GM23338 (cell line): ENCODE measurements around the gene PRKCQ. TPM values are rescaled to one million over a fixed set of nuclear protein-coding genes. Genes with fewer than 3 reads are reported as not detected.

ENCODE experiments used
- ATAC-seq: fragments of 200-7000 bp; cut with Tn5 transposase; 3 replicates; pipeline ENCODE4 v1.9.1; 2020
- DNase-seq: peaks from one replicate; pipeline ENCODE4 v3.0.0-alpha.2; 2015; ENCODE audit warnings: low spot score
- H2AFZ ChIP-seq: fragments of 200-600 bp; sonication (generic); 2 replicates; pipeline ENCODE4 v1.8.0; 2016; ENCODE audit warnings: antibody characterized with exemption, mild to moderate bottlenecking, moderate library complexity
- H3F3A ChIP-seq: fragments of 200-600 bp; sonication (generic); replicated peaks from 2 replicates; pipeline ENCODE4 v1.8.0; 2017; ENCODE audit warnings: antibody characterized with exemption, mixed run types, low read depth
- H3K27ac ChIP-seq: fragments of 200-600 bp; sonication (generic); 2 replicates; pipeline ENCODE4 v1.6.1; 2016; ENCODE audit warnings: low read depth
- H3K27me3 ChIP-seq: fragments of 200-600 bp; sonication (generic); 2 replicates; pipeline ENCODE4 v1.8.0; 2016; ENCODE audit warnings: mild to moderate bottlenecking, mixed run types, moderate library complexity; ENCODE audit not compliant: insufficient read depth
- H3K36me3 ChIP-seq: fragments of 200-600 bp; sonication (generic); 2 replicates; pipeline ENCODE4 v1.8.0; 2016; ENCODE audit warnings: mild to moderate bottlenecking; ENCODE audit not compliant: insufficient read depth
- H3K4me1 ChIP-seq: fragments of 200-600 bp; sonication (generic); 2 replicates; pipeline ENCODE4 v1.8.0; 2016; ENCODE audit warnings: mild to moderate bottlenecking, moderate library complexity; ENCODE audit not compliant: insufficient read depth
- H3K4me2 ChIP-seq: fragments of 200-600 bp; sonication (generic); 2 replicates; pipeline ENCODE4 v1.7.1; 2017; ENCODE audit warnings: mixed run types
- H3K4me3 ChIP-seq: fragments of 200-600 bp; sonication (generic); 2 replicates; pipeline ENCODE4 v1.6.1; 2016; ENCODE audit warnings: mixed run types
- H3K79me2 ChIP-seq: fragments of 200-600 bp; sonication (generic); replicated peaks from 2 replicates; pipeline ENCODE4 v1.8.0; 2017; ENCODE audit warnings: mild to moderate bottlenecking; ENCODE audit not compliant: insufficient read depth
- H3K9me2 ChIP-seq: fragments of 200-600 bp; sonication (generic); 2 replicates; pipeline ENCODE4 v1.8.0; 2017; ENCODE audit not compliant: insufficient read depth
- H4K20me1 ChIP-seq: fragments of 200-600 bp; sonication (generic); replicated peaks from 2 replicates; pipeline ENCODE4 v1.8.0; 2017; ENCODE audit warnings: mild to moderate bottlenecking; ENCODE audit not compliant: insufficient read depth
- H3K27ac Mint-ChIP-seq: 2 replicates; pipeline ENCODE4 v1.8.0; 2020; ENCODE audit warnings: inconsistent platforms, mild to moderate bottlenecking, moderate library complexity, mixed read lengths
- H3K27me3 Mint-ChIP-seq: 3 replicates; pipeline ENCODE4 v1.8.0; 2022; ENCODE audit warnings: low read depth, mild to moderate bottlenecking, moderate library complexity, mixed read lengths, inconsistent platforms; ENCODE audit not compliant: insufficient read depth, poor library complexity
- H3K36me3 Mint-ChIP-seq: 3 replicates; pipeline ENCODE4 v1.8.0; 2021; ENCODE audit warnings: low read depth, mild to moderate bottlenecking, inconsistent platforms, moderate library complexity, mixed read lengths
- H3K4me1 Mint-ChIP-seq: 3 replicates; pipeline ENCODE4 v1.8.0; 2020; ENCODE audit warnings: mild to moderate bottlenecking, inconsistent platforms, mixed read lengths
- H3K4me3 Mint-ChIP-seq: 3 replicates; pipeline ENCODE4 v1.8.0; 2021; ENCODE audit warnings: moderate library complexity, mild to moderate bottlenecking, inconsistent platforms, mixed read lengths
- H3K9me3 Mint-ChIP-seq: 3 replicates; pipeline ENCODE4 v1.8.0; 2020; ENCODE audit warnings: moderate library complexity, mild to moderate bottlenecking, inconsistent platforms, mixed read lengths
- CREB1 ChIP-seq: fragments of 250-450 bp; sonication (Bioruptor Pico); IDR thresholded peaks from 2 replicates; pipeline ENCODE4 v1.5.0; 2020; ENCODE audit warnings: low read depth, mild to moderate bottlenecking, moderate library complexity
- EZH2 ChIP-seq: fragments of 200-600 bp; sonication (generic); IDR thresholded peaks from one replicate; pipeline ENCODE4 v1.8.0; 2017; ENCODE audit warnings: antibody characterized with exemption, mild to moderate bottlenecking, low read depth; ENCODE audit not compliant: unreplicated experiment
- EZH2phosphoT487 ChIP-seq: fragments of 200-600 bp; sonication (generic); IDR thresholded peaks from one replicate; pipeline ENCODE4 v1.8.1; 2018; ENCODE audit warnings: antibody characterized with exemption; ENCODE audit not compliant: unreplicated experiment
- JUNB ChIP-seq: IDR thresholded peaks from one replicate; pipeline ENCODE4 v1.6.1; 2016; ENCODE audit warnings: antibody characterized with exemption; ENCODE audit not compliant: unreplicated experiment
- NANOG ChIP-seq: IDR thresholded peaks from 2 replicates; pipeline ENCODE4 v1.6.1; 2016; ENCODE audit warnings: antibody characterized with exemption, borderline replicate concordance
- POLR2AphosphoS5 ChIP-seq: IDR thresholded peaks from 2 replicates; pipeline ENCODE4 v1.6.1; 2016; ENCODE audit warnings: antibody characterized with exemption, low read depth
- STAT1 ChIP-seq: IDR thresholded peaks from one replicate; pipeline ENCODE4 v1.6.1; 2016; ENCODE audit warnings: antibody characterized with exemption; ENCODE audit not compliant: unreplicated experiment
- ZNF114 ChIP-seq: fragments of 250-450 bp; sonication (Bioruptor Pico); IDR thresholded peaks from 2 replicates; pipeline ENCODE4 v1.5.0; 2020; ENCODE audit warnings: mild to moderate bottlenecking, moderate library complexity
- ZNF331 ChIP-seq: fragments of 250-450 bp; sonication (Bioruptor Pico); IDR thresholded peaks from 2 replicates; pipeline ENCODE4 v1.5.0; 2020; ENCODE audit warnings: low read depth, mild to moderate bottlenecking, moderate library complexity
- polyA plus RNA-seq: library from polyadenylated mRNA; unstranded; fragments of >200 nt; fragmentation: Nextera tagmentation; extraction: Ambion mirVana; gene quantifications from 2 replicates; pipeline ENCODE4 v1.2.1, GENCODE V29; 2016
- total RNA-seq: library from RNA; depleted of rRNA; stranded (reverse); fragments of >200 nt; shearing (Covaris generic); gene quantifications from 2 replicates; pipeline ENCODE4 v1.2.3, GENCODE V29; 2014
- TF ChIP-seq, protein P1 (sequence below): IDR thresholded peaks from 2 replicates; pipeline ENCODE4 v1.6.1; 2016; ENCODE audit warnings: antibody characterized with exemption
- TF ChIP-seq, protein P2 (sequence below): IDR thresholded peaks from one replicate; pipeline ENCODE4 v1.6.1; 2018; ENCODE audit warnings: antibody characterized with exemption; ENCODE audit not compliant: unreplicated experiment
- TF ChIP-seq, protein P3 (sequence below): fragments of 250-450 bp; sonication (Bioruptor Pico); IDR thresholded peaks from 2 replicates; pipeline ENCODE4 v1.5.0; 2020; ENCODE audit warnings: mild to moderate bottlenecking, moderate library complexity
- TF ChIP-seq, protein P4 (sequence below), 2 experiments: fragments of 200-600 bp in 1 of 2; sonication (generic) in 1 of 2; conservative IDR thresholded peaks; 2 replicates each; pipeline versions ENCODE4 v1.5.1 to v1.6.1; 2016 to 2017; ENCODE audit warnings: antibody characterized with exemption in 2 of 2, low read depth in 2 of 2, mild to moderate bottlenecking in 2 of 2, moderate library complexity in 1 of 2

PRKCQ gene
- total and polyA plus RNA-seq, 2 experiments from 2014 or later, result 12.6 to 28.5 TPM

DNA sequence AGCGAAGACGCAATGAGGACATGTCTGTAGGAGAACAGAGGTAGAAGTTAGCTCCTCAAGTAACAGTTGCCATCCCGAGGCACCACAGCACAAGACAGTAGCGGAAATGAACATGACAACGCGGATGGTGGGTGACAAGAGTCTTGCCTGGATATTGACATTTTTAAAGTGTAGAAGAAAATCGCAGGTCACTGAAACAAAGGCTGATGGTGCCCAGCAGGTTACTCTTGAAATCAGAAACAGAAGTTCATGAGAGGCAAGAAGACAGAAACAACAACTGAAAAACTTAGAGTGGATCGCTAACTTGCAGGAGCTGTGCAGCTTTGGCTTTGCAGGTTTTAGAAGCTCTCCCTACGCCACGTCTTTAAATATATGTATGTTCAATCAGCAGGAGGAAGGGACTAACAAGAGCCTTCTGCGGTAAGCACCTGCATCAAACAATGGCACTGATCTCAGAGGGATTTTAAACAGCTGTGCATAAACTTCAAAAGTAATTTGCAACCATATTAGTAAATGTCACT lies 1.8 kb downstream of the PRKCQ start:
- 0 out of 2 replicates have a peak, but pooled peaks cover 6% of the 10 kb centered on the region for H3F3A ChIP-seq
- Mint-ChIP-seq H3K27me3 (peaks cover 8% of the 10 kb centered on the region), H3K27ac (no peak overlapping the region), H3K4me1 (peaks cover 33% of the 10 kb centered on the region), H3K9me3 (no peaks in the 10 kb centered on the region), H3K36me3 (peaks cover 14% of the 10 kb centered on the region), H3K4me3 (peak overlapping the region; percentile 84)
- TF ChIP-seq EZH2phosphoT487, result no peak
- TF ChIP-seq, protein P1, sequence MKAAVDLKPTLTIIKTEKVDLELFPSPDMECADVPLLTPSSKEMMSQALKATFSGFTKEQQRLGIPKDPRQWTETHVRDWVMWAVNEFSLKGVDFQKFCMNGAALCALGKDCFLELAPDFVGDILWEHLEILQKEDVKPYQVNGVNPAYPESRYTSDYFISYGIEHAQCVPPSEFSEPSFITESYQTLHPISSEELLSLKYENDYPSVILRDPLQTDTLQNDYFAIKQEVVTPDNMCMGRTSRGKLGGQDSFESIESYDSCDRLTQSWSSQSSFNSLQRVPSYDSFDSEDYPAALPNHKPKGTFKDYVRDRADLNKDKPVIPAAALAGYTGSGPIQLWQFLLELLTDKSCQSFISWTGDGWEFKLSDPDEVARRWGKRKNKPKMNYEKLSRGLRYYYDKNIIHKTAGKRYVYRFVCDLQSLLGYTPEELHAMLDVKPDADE, result no peak
- TF ChIP-seq JUNB, result no peak
- TF ChIP-seq POLR2AphosphoS5, result no peak
- no peak for TF ChIP-seq NANOG
- TF ChIP-seq, protein P2, sequence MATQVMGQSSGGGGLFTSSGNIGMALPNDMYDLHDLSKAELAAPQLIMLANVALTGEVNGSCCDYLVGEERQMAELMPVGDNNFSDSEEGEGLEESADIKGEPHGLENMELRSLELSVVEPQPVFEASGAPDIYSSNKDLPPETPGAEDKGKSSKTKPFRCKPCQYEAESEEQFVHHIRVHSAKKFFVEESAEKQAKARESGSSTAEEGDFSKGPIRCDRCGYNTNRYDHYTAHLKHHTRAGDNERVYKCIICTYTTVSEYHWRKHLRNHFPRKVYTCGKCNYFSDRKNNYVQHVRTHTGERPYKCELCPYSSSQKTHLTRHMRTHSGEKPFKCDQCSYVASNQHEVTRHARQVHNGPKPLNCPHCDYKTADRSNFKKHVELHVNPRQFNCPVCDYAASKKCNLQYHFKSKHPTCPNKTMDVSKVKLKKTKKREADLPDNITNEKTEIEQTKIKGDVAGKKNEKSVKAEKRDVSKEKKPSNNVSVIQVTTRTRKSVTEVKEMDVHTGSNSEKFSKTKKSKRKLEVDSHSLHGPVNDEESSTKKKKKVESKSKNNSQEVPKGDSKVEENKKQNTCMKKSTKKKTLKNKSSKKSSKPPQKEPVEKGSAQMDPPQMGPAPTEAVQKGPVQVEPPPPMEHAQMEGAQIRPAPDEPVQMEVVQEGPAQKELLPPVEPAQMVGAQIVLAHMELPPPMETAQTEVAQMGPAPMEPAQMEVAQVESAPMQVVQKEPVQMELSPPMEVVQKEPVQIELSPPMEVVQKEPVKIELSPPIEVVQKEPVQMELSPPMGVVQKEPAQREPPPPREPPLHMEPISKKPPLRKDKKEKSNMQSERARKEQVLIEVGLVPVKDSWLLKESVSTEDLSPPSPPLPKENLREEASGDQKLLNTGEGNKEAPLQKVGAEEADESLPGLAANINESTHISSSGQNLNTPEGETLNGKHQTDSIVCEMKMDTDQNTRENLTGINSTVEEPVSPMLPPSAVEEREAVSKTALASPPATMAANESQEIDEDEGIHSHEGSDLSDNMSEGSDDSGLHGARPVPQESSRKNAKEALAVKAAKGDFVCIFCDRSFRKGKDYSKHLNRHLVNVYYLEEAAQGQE, result no peak
- TF ChIP-seq, protein P3, sequence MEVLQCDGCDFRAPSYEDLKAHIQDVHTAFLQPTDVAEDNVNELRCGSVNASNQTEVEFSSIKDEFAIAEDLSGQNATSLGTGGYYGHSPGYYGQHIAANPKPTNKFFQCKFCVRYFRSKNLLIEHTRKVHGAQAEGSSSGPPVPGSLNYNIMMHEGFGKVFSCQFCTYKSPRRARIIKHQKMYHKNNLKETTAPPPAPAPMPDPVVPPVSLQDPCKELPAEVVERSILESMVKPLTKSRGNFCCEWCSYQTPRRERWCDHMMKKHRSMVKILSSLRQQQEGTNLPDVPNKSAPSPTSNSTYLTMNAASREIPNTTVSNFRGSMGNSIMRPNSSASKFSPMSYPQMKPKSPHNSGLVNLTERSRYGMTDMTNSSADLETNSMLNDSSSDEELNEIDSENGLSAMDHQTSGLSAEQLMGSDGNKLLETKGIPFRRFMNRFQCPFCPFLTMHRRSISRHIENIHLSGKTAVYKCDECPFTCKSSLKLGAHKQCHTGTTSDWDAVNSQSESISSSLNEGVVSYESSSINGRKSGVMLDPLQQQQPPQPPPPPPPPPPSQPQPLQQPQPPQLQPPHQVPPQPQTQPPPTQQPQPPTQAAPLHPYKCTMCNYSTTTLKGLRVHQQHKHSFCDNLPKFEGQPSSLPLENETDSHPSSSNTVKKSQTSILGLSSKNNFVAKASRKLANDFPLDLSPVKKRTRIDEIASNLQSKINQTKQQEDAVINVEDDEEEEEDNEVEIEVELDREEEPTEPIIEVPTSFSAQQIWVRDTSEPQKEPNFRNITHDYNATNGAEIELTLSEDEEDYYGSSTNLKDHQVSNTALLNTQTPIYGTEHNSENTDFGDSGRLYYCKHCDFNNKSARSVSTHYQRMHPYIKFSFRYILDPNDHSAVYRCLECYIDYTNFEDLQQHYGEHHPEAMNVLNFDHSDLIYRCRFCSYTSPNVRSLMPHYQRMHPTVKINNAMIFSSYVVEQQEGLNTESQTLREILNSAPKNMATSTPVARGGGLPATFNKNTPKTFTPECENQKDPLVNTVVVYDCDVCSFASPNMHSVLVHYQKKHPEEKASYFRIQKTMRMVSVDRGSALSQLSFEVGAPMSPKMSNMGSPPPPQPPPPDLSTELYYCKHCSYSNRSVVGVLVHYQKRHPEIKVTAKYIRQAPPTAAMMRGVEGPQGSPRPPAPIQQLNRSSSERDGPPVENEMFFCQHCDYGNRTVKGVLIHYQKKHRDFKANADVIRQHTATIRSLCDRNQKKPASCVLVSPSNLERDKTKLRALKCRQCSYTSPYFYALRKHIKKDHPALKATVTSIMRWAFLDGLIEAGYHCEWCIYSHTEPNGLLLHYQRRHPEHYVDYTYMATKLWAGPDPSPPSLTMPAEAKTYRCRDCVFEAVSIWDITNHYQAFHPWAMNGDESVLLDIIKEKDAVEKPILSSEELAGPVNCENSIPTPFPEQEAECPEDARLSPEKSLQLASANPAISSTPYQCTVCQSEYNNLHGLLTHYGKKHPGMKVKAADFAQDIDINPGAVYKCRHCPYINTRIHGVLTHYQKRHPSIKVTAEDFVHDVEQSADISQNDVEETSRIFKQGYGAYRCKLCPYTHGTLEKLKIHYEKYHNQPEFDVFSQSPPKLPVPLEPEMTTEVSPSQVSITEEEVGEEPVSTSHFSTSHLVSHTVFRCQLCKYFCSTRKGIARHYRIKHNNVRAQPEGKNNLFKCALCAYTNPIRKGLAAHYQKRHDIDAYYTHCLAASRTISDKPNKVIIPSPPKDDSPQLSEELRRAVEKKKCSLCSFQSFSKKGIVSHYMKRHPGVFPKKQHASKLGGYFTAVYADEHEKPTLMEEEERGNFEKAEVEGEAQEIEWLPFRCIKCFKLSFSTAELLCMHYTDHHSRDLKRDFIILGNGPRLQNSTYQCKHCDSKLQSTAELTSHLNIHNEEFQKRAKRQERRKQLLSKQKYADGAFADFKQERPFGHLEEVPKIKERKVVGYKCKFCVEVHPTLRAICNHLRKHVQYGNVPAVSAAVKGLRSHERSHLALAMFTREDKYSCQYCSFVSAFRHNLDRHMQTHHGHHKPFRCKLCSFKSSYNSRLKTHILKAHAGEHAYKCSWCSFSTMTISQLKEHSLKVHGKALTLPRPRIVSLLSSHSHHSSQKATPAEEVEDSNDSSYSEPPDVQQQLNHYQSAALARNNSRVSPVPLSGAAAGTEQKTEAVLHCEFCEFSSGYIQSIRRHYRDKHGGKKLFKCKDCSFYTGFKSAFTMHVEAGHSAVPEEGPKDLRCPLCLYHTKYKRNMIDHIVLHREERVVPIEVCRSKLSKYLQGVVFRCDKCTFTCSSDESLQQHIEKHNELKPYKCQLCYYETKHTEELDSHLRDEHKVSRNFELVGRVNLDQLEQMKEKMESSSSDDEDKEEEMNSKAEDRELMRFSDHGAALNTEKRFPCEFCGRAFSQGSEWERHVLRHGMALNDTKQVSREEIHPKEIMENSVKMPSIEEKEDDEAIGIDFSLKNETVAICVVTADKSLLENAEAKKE, result no peak
- TF ChIP-seq, protein P4, sequence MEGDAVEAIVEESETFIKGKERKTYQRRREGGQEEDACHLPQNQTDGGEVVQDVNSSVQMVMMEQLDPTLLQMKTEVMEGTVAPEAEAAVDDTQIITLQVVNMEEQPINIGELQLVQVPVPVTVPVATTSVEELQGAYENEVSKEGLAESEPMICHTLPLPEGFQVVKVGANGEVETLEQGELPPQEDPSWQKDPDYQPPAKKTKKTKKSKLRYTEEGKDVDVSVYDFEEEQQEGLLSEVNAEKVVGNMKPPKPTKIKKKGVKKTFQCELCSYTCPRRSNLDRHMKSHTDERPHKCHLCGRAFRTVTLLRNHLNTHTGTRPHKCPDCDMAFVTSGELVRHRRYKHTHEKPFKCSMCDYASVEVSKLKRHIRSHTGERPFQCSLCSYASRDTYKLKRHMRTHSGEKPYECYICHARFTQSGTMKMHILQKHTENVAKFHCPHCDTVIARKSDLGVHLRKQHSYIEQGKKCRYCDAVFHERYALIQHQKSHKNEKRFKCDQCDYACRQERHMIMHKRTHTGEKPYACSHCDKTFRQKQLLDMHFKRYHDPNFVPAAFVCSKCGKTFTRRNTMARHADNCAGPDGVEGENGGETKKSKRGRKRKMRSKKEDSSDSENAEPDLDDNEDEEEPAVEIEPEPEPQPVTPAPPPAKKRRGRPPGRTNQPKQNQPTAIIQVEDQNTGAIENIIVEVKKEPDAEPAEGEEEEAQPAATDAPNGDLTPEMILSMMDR (conservative IDR thresholded peaks at IDR 0.05; ENCODE audit: low read depth in 2 of 2), result no peak
- no peak for TF ChIP-seq CREB1
- TF ChIP-seq ZNF331 (CRISPR knock-in tag), result no peak
- no peak for TF ChIP-seq EZH2
- no peak for TF ChIP-seq ZNF114 (CRISPR knock-in tag)
- TF ChIP-seq STAT1, result no peak
- H3K79me2 ChIP-seq, result peaks cover 78% of the 10 kb centered on the region
- H3K27me3 ChIP-seq, result no peaks in the 10 kb centered on the region
- no peak overlapping the region for H2AFZ ChIP-seq
- no peak for DNase-seq
- H4K20me1 ChIP-seq, result peaks cover 11% of the 10 kb centered on the region; the same call in 1 of the 2 replicates
- peaks cover 22% of the 10 kb centered on the region for H3K4me1 ChIP-seq
- ATAC-seq, result no peak
- H3K27ac ChIP-seq, result no peak overlapping the region
- H3K36me3 ChIP-seq, result peaks cover 10% of the 10 kb centered on the region; the same call in 1 of the 2 replicates
- H3K4me2 ChIP-seq, result peak overlapping the region; percentile 92
- peak overlapping the region; percentile 76 for H3K4me3 ChIP-seq
- H3K9me2 ChIP-seq, result no peaks in the 10 kb centered on the region
